H1 (cell line): ENCODE data around the gene VPS37C. TPM values are rescaled to one million over a fixed set of nuclear protein-coding genes. Genes with fewer than 3 reads are reported as not detected.

Experiments
- CTCF ChIA-PET: fragments of 300-600 bp; sonication (Branson Sonifier 250); formaldehyde crosslinking; loops from one replicate; lab custom pipeline; 2021; ENCODE audit not compliant: partially characterized antibody; lab: Charles Lee
- POLR2A ChIA-PET: fragments of 300-600 bp; sonication (Branson Sonifier 250); formaldehyde crosslinking; loops from one replicate; lab custom pipeline; 2021; ENCODE audit warnings: inconsistent platforms; ENCODE audit not compliant: partially characterized antibody; lab: Charles Lee
- DNase-seq, 2 experiments: peaks; one replicate each; pipeline versions ENCODE4 v3.0.0 to v3.0.0-alpha.2; 2010 to 2022; ENCODE audit warnings: low spot score in 2 of 2, low read depth in 1 of 2, mixed read lengths in 1 of 2
- FAIRE-seq: peaks from 2 replicates; lab custom pipeline; 2011; peaks lifted over from hg19 to GRCh38; lab: Jason Lieb, UNC
- H2AFZ ChIP-seq: 2 replicates; pipeline ENCODE4 v1.8.1; 2012; ENCODE audit warnings: low read length, inconsistent platforms
- H2AK5ac ChIP-seq: 2 replicates; pipeline ENCODE4 v1.6.1; 2013; ENCODE audit warnings: low read depth, low read length
- H2BK120ac ChIP-seq: replicated peaks from 2 replicates; pipeline ENCODE3; 2013; ENCODE audit warnings: low read depth, low read length, inconsistent platforms
- H2BK12ac ChIP-seq: 2 replicates; pipeline ENCODE4 v1.6.1; 2013; ENCODE audit warnings: low read depth, low read length
- H2BK15ac ChIP-seq: 2 replicates; pipeline ENCODE4 v1.6.1; 2013; ENCODE audit warnings: low read length
- H2BK20ac ChIP-seq: 2 replicates; pipeline ENCODE4 v1.6.1; 2013; ENCODE audit warnings: low read length
- H2BK5ac ChIP-seq: 2 replicates; pipeline ENCODE4 v1.6.1; 2013; ENCODE audit warnings: low read depth, low read length
- H3K14ac ChIP-seq: 2 replicates; pipeline ENCODE4 v1.6.1; 2013; ENCODE audit warnings: inconsistent platforms; ENCODE audit not compliant: insufficient read length
- H3K18ac ChIP-seq: 2 replicates; pipeline ENCODE4 v1.6.1; 2013; ENCODE audit warnings: low read length; ENCODE audit errors: extremely low read depth
- H3K23ac ChIP-seq: 2 replicates; pipeline ENCODE4 v1.6.1; 2013; ENCODE audit warnings: inconsistent platforms; ENCODE audit not compliant: insufficient read length
- H3K23me2 ChIP-seq: 2 replicates; pipeline ENCODE4 v1.6.1; 2013; ENCODE audit warnings: low read depth, low read length
- H3K27ac ChIP-seq: 2 replicates; pipeline ENCODE4 v1.6.1; 2011; ENCODE audit warnings: low read depth, low read length, inconsistent platforms
- H3K27me3 ChIP-seq, 4 experiments: replicated peaks in 1 of 4; 1 replicate in 1 of 4; 2 replicates in 3 of 4; pipeline versions ENCODE4 v1.6.1 to v1.8.1; 2011 to 2013; ENCODE audit warnings: low read length in 3 of 4, mild to moderate bottlenecking in 3 of 4, inconsistent platforms in 2 of 4, mixed read lengths in 2 of 4, moderate library complexity in 1 of 4; ENCODE audit not compliant: control insufficient read depth in 3 of 4, insufficient read depth in 3 of 4; ENCODE audit errors: extremely low read depth in 1 of 4
- H3K36me3 ChIP-seq, 4 experiments: 2 replicates each; pipeline versions ENCODE4 v1.6.1 to v1.8.1; 2011 to 2013; ENCODE audit warnings: mild to moderate bottlenecking in 4 of 4, low read length in 3 of 4, moderate library complexity in 2 of 4, control low read depth in 1 of 4, inconsistent platforms in 1 of 4; ENCODE audit not compliant: insufficient read depth in 4 of 4, control insufficient read depth in 2 of 4
- H3K4ac ChIP-seq: replicated peaks from 2 replicates; pipeline ENCODE3; 2013; ENCODE audit warnings: low read length, low read depth, mixed read lengths, inconsistent platforms; ENCODE audit not compliant: insufficient read length
- H3K4me1 ChIP-seq, 4 experiments: replicated peaks in 1 of 4; 1 replicate in 1 of 4; 2 replicates in 3 of 4; pipeline versions ENCODE4 v1.6.1 to v1.8.1; 2011 to 2013; ENCODE audit warnings: low read length in 3 of 4, inconsistent platforms in 2 of 4, mixed read lengths in 1 of 4; ENCODE audit not compliant: insufficient read depth in 4 of 4, control insufficient read depth in 3 of 4
- H3K4me2 ChIP-seq, 2 experiments: 2 replicates each; pipeline versions ENCODE4 v1.6.1 to v1.8.1; 2011 to 2013; ENCODE audit warnings: low read depth in 2 of 2, low read length in 2 of 2, control low read depth in 1 of 2, inconsistent platforms in 1 of 2, mild to moderate bottlenecking in 1 of 2; ENCODE audit not compliant: insufficient read depth in 1 of 2
- H3K4me3 ChIP-seq, 4 experiments: fragments of 200-600, 300-600 bp in 1 of 4; sonication (generic), shearing (Covaris generic), sonication (Bioruptor Twin) in 1 of 4; 2 replicates each; pipeline versions ENCODE4 v1.5.1 to v1.8.1; 2011 to 2016; ENCODE audit warnings: low read length in 4 of 4, low read depth in 3 of 4, control low read depth in 2 of 4, inconsistent platforms in 2 of 4, mild to moderate bottlenecking in 2 of 4, mixed read lengths in 1 of 4, moderate library complexity in 1 of 4; ENCODE audit not compliant: insufficient read depth in 2 of 4; ENCODE audit errors: extremely low read depth in 1 of 4
- H3K56ac ChIP-seq: replicated peaks from 2 replicates; pipeline ENCODE3; 2013; ENCODE audit warnings: low read depth, mild to moderate bottlenecking, mixed read lengths, low read length, inconsistent platforms; ENCODE audit not compliant: insufficient read length
- H3K79me1 ChIP-seq: 2 replicates; pipeline ENCODE4 v1.6.1; 2013; ENCODE audit warnings: low read depth, low read length, control low read depth
- H3K79me2 ChIP-seq, 2 experiments: 2 replicates each; pipeline versions ENCODE4 v1.6.1 to v1.8.1; 2012 to 2013; ENCODE audit warnings: low read length in 2 of 2, mild to moderate bottlenecking in 2 of 2, inconsistent platforms in 1 of 2; ENCODE audit not compliant: insufficient read depth in 2 of 2, control insufficient read depth in 1 of 2
- H3K9ac ChIP-seq, 4 experiments: replicated peaks in 1 of 4; 1 replicate in 1 of 4; 2 replicates in 3 of 4; pipeline versions ENCODE4 v1.6.1 to v1.8.1; 2011 to 2013; ENCODE audit warnings: low read depth in 3 of 4, low read length in 3 of 4, control low read depth in 2 of 4, mild to moderate bottlenecking in 2 of 4, moderate library complexity in 2 of 4, inconsistent platforms in 1 of 4; ENCODE audit errors: extremely low read depth in 1 of 4
- H3K9me3 ChIP-seq, 2 experiments: 2 replicates each; pipeline versions ENCODE4 v1.6.1 to v1.8.1; 2012 to 2013; ENCODE audit warnings: mild to moderate bottlenecking in 2 of 2, moderate library complexity in 2 of 2, control low read depth in 1 of 2, inconsistent platforms in 1 of 2, low read depth in 1 of 2, low read length in 1 of 2, mixed read lengths in 1 of 2; ENCODE audit not compliant: insufficient read depth in 2 of 2
- H4K20me1 ChIP-seq, 2 experiments: replicated peaks in 1 of 2; 2 replicates each; pipeline versions ENCODE3 to v1.8.1; 2011 to 2013; ENCODE audit warnings: inconsistent platforms in 2 of 2, low read length in 2 of 2, mild to moderate bottlenecking in 1 of 2; ENCODE audit not compliant: insufficient read depth in 2 of 2, control insufficient read depth in 1 of 2
- H4K5ac ChIP-seq: 2 replicates; pipeline ENCODE4 v1.6.1; 2013; ENCODE audit warnings: low read length, low read depth, mixed read lengths, inconsistent platforms; ENCODE audit not compliant: insufficient read length
- H4K8ac ChIP-seq: 2 replicates; pipeline ENCODE4 v1.8.0; 2013; ENCODE audit warnings: mild to moderate bottlenecking, moderate library complexity, low read length, inconsistent platforms; ENCODE audit not compliant: insufficient read depth; ENCODE audit errors: extremely low read depth
- H4K91ac ChIP-seq: replicated peaks from 2 replicates; pipeline ENCODE3; 2013; ENCODE audit warnings: low read length, mixed read lengths, inconsistent platforms; ENCODE audit not compliant: insufficient read length
- CREB1 ChIP-seq: IDR thresholded peaks from 2 replicates; pipeline ENCODE4 v1.6.1; 2012; ENCODE audit warnings: inconsistent platforms
- WGBS, 2 experiments: shearing (Covaris generic) in 1 of 2; methylation state at CpG; one replicate each; pipeline versions ENCODE4 v1.1.6 to v1.1.7; 2013 to 2015; ENCODE audit warnings: low lambda C conversion rate in 2 of 2, mixed read lengths in 2 of 2, inconsistent platforms in 1 of 2, low coverage in 1 of 2, missing lambda C conversion rate in 1 of 2; ENCODE audit not compliant: insufficient replicate concordance in 2 of 2, insufficient coverage in 1 of 2, insufficient read length in 1 of 2; ENCODE audit errors: extremely low coverage in 1 of 2, missing lambda C conversion rate in 1 of 2; 5-methylcytosine and 5-hydroxymethylcytosine counted together
- polyA plus RNA-seq, 7 experiments: library from polyadenylated mRNA; depleted of rRNA in 3 of 7; stranded (reverse) in 5 of 7; unstranded in 2 of 7; fragments of >200 nt in 5 of 7; fragments of 200-250 nt in 2 of 7; gene quantifications; 1 replicate in 5 of 7; 2 replicates in 1 of 7; 4 replicates in 1 of 7; pipeline versions ENCODE4 v1.2.1 to v1.2.3, GENCODE V29; 2011 to 2013; ENCODE audit warnings: missing spikeins in 2 of 7, mixed read lengths in 2 of 7
- total RNA-seq: library from RNA; stranded (reverse); fragmentation: NEBNext Ultra II Directional; extraction: Animal tissue kit (Norgen Biotek cat#: 25700); gene quantifications from 2 replicates; pipeline ENCODE4 v1.2.1, GENCODE V29; 2021

VPS37C gene
- total and polyA plus RNA-seq, 2 of the 8 experiments (the other 6 are each of a cell fraction or from before 2014, with no cell fraction given) = 12.9 to 21.0 TPM

- no peak for FAIRE-seq
- no peak for DNase-seq
Observed at GRCh38 chr11:61092280-61092766, 68.9 kb downstream of the VPS37C start.

More at GRCh38 chr11:61092280-61092766, 68.9 kb downstream of the VPS37C start:
- Histone ChIP-seq H2BK120ac (no peak overlapping the region), H3K4ac (no peak overlapping the region), H3K36me3 (no peaks in the 10 kb centered on the region), H2BK12ac (no peak overlapping the region), H3K27me3 (no peaks in the 10 kb centered on the region), H2AFZ (no peak overlapping the region), H2AK5ac (no peak overlapping the region), H3K14ac (no peak overlapping the region), H3K9me3 (peaks cover 0 to 7% of the 10 kb centered on the region in 2 experiments; a peak in 1 of 4 replicates), H3K79me1 (no peaks in the 10 kb centered on the region), H4K5ac (no peak overlapping the region), H3K4me1 (peaks cover 0 to 10% (median 0%) of the 10 kb centered on the region in 4 experiments; a peak in 3 of 7 replicates), H2BK15ac (no peak overlapping the region), H4K8ac (no peak overlapping the region), H3K4me2 (no peak overlapping the region), H4K20me1 (no peaks in the 10 kb centered on the region), H3K18ac (no peak overlapping the region), H3K9ac (no peak overlapping the region), H2BK5ac (no peak overlapping the region), H3K56ac (no peak overlapping the region), H3K4me3 (no peak overlapping the region), H3K23ac (no peak overlapping the region), H3K79me2 (no peaks in the 10 kb centered on the region), H3K23me2 (no peaks in the 10 kb centered on the region), H3K27ac (no peak overlapping the region; the same call in 1 of the 2 replicates)
- ChIA-PET POLR2A (interaction anchor here (0.6 to 0.9 kb wide), 2 partner anchors 41 to 68 kb away, joined by 4 read pairs; no protein-coding TSS in a partner anchor), CTCF (interaction anchor here (0.9 to 1.2 kb wide), 3 partner anchors 20 to 49 kb away, joined by 3 read pairs; no protein-coding TSS in a partner anchor)
- 79% methylated on average over 9 of the region's 10 CpGs; no CpG with 5 or more reads in 1 of the 2 experiments for WGBS, 2 experiments
- TF ChIP-seq CREB1 = no peak
- TF ChIP-seq, all 59 proteins: peak for 0
- no peak overlapping the region for H2BK20ac ChIP-seq
- no peak overlapping the region for H4K91ac ChIP-seq
